ENCODE measurements around the gene TET3.

- TF ChIP-seq POLR2A (IDR thresholded peaks at IDR 0.05; ENCODE audit: extremely low read depth, insufficient read length), result no peak
- TF ChIP-seq CTCF (IDR thresholded peaks at IDR 0.05; ENCODE audit: low read depth, low read length), result no peak
- no peak for TF ChIP-seq MAX (IDR thresholded peaks at IDR 0.05; ENCODE audit: low read depth, low read length)
- TF ChIP-seq MYC (IDR thresholded peaks at IDR 0.05; ENCODE audit: low read depth, low read length), result no peak
Measured at GRCh38 chr2:73972846-73973245, 11.9 kb upstream of the TET3 start.

All from NB4 (cell line).